ENCODE data around the gene KCNF1. TPM values are rescaled to one million over a fixed set of nuclear protein-coding genes. Genes with fewer than 3 reads are reported as not detected.

Gene KCNF1
- total RNA-seq, 1 experiment from 2014 or later: 1.2 TPM

DNA sequence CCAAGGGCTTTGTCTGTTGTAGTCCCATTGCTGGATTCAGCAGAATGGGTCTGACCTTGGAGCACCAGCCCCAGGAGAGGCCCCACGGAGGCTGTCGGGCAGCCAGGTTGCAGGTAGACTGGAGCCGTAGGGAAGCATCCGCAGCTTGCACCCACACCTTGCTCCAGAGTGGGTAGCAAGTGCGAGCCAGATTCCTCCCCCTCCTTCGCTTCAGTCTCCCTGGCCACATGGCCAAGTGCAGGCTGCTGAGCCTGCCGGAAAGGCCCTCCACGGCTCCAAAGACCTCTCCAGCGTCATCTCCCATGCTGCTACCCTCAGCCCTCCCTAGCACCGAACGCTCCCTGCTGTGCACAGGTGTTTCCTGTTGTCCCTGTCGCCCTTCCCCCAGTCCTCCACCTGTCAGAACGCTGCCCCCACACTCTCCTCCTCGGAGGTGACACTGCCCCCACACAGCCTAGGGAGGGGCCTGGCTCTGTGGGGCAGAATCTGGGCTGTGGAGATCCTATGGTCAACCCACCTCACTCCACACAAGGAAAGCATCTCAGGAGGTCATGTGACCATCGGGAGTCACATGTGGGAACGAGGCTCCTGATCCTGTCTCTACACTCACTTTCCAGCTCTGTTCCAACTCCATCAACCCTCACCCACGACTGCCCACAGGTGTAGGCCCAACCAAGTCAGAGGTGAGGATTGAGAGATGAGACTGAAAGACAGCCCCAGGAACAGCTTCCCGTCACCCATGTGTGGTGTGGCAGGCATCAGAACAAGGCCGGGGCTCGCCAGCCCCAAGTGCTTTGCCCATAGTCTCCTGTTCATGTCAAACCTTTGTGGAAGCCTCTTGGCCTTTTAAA lies 8.3 kb downstream of the KCNF1 start:
- H3K4me1 Mint-ChIP-seq: peaks cover 44% of the 10 kb centered on the region
- POLR2A ChIA-PET: no interaction called here
- no peak overlapping the region for H3K27ac Mint-ChIP-seq
- no peaks in the 10 kb centered on the region for H3K9me3 Mint-ChIP-seq
- no peaks in the 10 kb centered on the region for H3K36me3 Mint-ChIP-seq
- ATAC-seq (peak; percentile 7; the same call in 1 of the 2 replicates), DNase-seq (ENCODE audit: low spot score) (peak; percentile 57)
- CTCF ChIA-PET: interaction anchor here (0.7 to 2.3 kb wide), 6 partner anchors 10 to 90 kb away, joined by 3 to 11 read pairs (median 4); no protein-coding TSS in a partner anchor
- H3K4me3 Mint-ChIP-seq: no peak overlapping the region
- H3K27me3 Mint-ChIP-seq (ENCODE audit: low read depth): no peaks in the 10 kb centered on the region; the same call in 1 of the 2 replicates
- TF ChIP-seq RELA (CRISPR knock-in tag; IDR thresholded peaks at IDR 0.05; ENCODE audit: borderline replicate concordance): no peak
- TF ChIP-seq TEAD4 (CRISPR knock-in tag; IDR thresholded peaks at IDR 0.05): no peak
- no peak; the same call in 1 of the 2 replicates for TF ChIP-seq ETV6 (CRISPR knock-in tag; IDR thresholded peaks at IDR 0.05)
- TF ChIP-seq NFE2L1 (CRISPR knock-in tag; IDR thresholded peaks at IDR 0.05): peak; percentile 75; the same call in 1 of the 2 replicates
- TF ChIP-seq ELF4 (CRISPR knock-in tag; IDR thresholded peaks at IDR 0.05; ENCODE audit: low read depth): no peak
- TF ChIP-seq GRHL2 (CRISPR knock-in tag; IDR thresholded peaks at IDR 0.05; ENCODE audit: insufficient replicate concordance, severe bottlenecking): no peak
- no peak for TF ChIP-seq ZNF416 (CRISPR knock-in tag; IDR thresholded peaks at IDR 0.05)
- TF ChIP-seq FOXK1 (CRISPR knock-in tag; IDR thresholded peaks at IDR 0.05): peak; percentile 82
- TF ChIP-seq SMAD4 (CRISPR knock-in tag; IDR thresholded peaks at IDR 0.05): no peak
- TF ChIP-seq, protein P1, sequence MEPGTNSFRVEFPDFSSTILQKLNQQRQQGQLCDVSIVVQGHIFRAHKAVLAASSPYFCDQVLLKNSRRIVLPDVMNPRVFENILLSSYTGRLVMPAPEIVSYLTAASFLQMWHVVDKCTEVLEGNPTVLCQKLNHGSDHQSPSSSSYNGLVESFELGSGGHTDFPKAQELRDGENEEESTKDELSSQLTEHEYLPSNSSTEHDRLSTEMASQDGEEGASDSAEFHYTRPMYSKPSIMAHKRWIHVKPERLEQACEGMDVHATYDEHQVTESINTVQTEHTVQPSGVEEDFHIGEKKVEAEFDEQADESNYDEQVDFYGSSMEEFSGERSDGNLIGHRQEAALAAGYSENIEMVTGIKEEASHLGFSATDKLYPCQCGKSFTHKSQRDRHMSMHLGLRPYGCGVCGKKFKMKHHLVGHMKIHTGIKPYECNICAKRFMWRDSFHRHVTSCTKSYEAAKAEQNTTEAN (CRISPR knock-in tag; IDR thresholded peaks at IDR 0.05): 0 out of 2 replicates have a peak, but pooled peaks have one; percentile 32
- TF ChIP-seq, protein P2, sequence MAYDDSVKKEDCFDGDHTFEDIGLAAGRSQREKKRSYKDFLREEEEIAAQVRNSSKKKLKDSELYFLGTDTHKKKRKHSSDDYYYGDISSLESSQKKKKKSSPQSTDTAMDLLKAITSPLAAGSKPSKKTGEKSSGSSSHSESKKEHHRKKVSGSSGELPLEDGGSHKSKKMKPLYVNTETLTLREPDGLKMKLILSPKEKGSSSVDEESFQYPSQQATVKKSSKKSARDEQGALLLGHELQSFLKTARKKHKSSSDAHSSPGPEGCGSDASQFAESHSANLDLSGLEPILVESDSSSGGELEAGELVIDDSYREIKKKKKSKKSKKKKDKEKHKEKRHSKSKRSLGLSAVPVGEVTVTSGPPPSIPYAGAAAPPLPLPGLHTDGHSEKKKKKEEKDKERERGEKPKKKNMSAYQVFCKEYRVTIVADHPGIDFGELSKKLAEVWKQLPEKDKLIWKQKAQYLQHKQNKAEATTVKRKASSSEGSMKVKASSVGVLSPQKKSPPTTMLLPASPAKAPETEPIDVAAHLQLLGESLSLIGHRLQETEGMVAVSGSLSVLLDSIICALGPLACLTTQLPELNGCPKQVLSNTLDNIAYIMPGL (CRISPR knock-in tag; IDR thresholded peaks at IDR 0.05): no peak
- TF ChIP-seq, protein P3, sequence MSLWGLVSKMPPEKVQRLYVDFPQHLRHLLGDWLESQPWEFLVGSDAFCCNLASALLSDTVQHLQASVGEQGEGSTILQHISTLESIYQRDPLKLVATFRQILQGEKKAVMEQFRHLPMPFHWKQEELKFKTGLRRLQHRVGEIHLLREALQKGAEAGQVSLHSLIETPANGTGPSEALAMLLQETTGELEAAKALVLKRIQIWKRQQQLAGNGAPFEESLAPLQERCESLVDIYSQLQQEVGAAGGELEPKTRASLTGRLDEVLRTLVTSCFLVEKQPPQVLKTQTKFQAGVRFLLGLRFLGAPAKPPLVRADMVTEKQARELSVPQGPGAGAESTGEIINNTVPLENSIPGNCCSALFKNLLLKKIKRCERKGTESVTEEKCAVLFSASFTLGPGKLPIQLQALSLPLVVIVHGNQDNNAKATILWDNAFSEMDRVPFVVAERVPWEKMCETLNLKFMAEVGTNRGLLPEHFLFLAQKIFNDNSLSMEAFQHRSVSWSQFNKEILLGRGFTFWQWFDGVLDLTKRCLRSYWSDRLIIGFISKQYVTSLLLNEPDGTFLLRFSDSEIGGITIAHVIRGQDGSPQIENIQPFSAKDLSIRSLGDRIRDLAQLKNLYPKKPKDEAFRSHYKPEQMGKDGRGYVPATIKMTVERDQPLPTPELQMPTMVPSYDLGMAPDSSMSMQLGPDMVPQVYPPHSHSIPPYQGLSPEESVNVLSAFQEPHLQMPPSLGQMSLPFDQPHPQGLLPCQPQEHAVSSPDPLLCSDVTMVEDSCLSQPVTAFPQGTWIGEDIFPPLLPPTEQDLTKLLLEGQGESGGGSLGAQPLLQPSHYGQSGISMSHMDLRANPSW (CRISPR knock-in tag; conservative IDR thresholded peaks at IDR 0.05; ENCODE audit: low read depth): no peak
- no peak for TF ChIP-seq ZNF263 (CRISPR knock-in tag; IDR thresholded peaks at IDR 0.05; ENCODE audit: low read depth)
- TF ChIP-seq, protein P4, sequence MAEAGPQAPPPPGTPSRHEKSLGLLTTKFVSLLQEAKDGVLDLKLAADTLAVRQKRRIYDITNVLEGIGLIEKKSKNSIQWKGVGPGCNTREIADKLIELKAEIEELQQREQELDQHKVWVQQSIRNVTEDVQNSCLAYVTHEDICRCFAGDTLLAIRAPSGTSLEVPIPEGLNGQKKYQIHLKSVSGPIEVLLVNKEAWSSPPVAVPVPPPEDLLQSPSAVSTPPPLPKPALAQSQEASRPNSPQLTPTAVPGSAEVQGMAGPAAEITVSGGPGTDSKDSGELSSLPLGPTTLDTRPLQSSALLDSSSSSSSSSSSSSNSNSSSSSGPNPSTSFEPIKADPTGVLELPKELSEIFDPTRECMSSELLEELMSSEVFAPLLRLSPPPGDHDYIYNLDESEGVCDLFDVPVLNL (CRISPR knock-in tag; IDR thresholded peaks at IDR 0.05; ENCODE audit: borderline replicate concordance, low read depth): no peak
- TF ChIP-seq EMX1 (CRISPR knock-in tag; IDR thresholded peaks at IDR 0.05): no peak
- TF ChIP-seq NR3C1 (CRISPR knock-in tag; conservative IDR thresholded peaks at IDR 0.05; ENCODE audit: low read depth): no peak
- TF ChIP-seq ZNF232 (CRISPR knock-in tag; IDR thresholded peaks at IDR 0.05): no peak
- peak; percentile 94 for TF ChIP-seq FOXP1 (CRISPR knock-in tag; IDR thresholded peaks at IDR 0.05; ENCODE audit: borderline replicate concordance)
- TF ChIP-seq ATF1 (CRISPR knock-in tag; IDR thresholded peaks at IDR 0.05): no peak
- TF ChIP-seq ZNF317 (CRISPR knock-in tag; IDR thresholded peaks at IDR 0.05; ENCODE audit: borderline replicate concordance, low read depth): no peak
- no peak for TF ChIP-seq NFYB (CRISPR knock-in tag; conservative IDR thresholded peaks at IDR 0.05; ENCODE audit: low read depth)
- no peak for TF ChIP-seq MXD4 (CRISPR knock-in tag; IDR thresholded peaks at IDR 0.05; ENCODE audit: borderline replicate concordance)
- no peak for TF ChIP-seq ZBTB21 (CRISPR knock-in tag; IDR thresholded peaks at IDR 0.05; ENCODE audit: borderline replicate concordance)
- no peak for TF ChIP-seq RORB (CRISPR knock-in tag; IDR thresholded peaks at IDR 0.05)
- TF ChIP-seq ESRRA (CRISPR knock-in tag; IDR thresholded peaks at IDR 0.05; ENCODE audit: borderline replicate concordance): no peak
- no peak for TF ChIP-seq HMGA2 (CRISPR knock-in tag; IDR thresholded peaks at IDR 0.05)
- TF ChIP-seq ZNF138 (CRISPR knock-in tag; conservative IDR thresholded peaks at IDR 0.05): no peak
- no peak for TF ChIP-seq ZNF671 (CRISPR knock-in tag; IDR thresholded peaks at IDR 0.05)
- TF ChIP-seq, protein P5, sequence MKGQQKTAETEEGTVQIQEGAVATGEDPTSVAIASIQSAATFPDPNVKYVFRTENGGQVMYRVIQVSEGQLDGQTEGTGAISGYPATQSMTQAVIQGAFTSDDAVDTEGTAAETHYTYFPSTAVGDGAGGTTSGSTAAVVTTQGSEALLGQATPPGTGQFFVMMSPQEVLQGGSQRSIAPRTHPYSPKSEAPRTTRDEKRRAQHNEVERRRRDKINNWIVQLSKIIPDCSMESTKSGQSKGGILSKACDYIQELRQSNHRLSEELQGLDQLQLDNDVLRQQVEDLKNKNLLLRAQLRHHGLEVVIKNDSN (CRISPR knock-in tag; IDR thresholded peaks at IDR 0.05): peak; percentile 82
- TF ChIP-seq, protein P6, sequence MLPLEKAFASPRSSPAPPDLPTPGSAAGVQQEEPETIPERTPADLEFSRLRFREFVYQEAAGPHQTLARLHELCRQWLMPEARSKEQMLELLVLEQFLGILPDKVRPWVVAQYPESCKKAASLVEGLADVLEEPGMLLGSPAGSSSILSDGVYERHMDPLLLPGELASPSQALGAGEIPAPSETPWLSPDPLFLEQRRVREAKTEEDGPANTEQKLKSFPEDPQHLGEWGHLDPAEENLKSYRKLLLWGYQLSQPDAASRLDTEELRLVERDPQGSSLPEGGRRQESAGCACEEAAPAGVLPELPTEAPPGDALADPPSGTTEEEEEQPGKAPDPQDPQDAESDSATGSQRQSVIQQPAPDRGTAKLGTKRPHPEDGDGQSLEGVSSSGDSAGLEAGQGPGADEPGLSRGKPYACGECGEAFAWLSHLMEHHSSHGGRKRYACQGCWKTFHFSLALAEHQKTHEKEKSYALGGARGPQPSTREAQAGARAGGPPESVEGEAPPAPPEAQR (CRISPR knock-in tag; IDR thresholded peaks at IDR 0.05): no peak
